ENCODE data around the gene TRAF3IP3. TPM values are rescaled to one million over a fixed set of nuclear protein-coding genes. Genes with fewer than 3 reads are reported as not detected.
A peak's percentile ranks its signal among the peaks of the same experiment; 100 is the strongest.

The TRAF3IP3 gene
- total RNA-seq, 1 experiment from 2014 or later: not detected

GRCh38 chr1:209714338-209714737 lies 41.5 kb upstream of the TRAF3IP3 start:
- no peak for TF ChIP-seq EZH2 (IDR thresholded peaks at IDR 0.05; ENCODE audit: low read depth)
- no peak for TF ChIP-seq CTCF (conservative IDR thresholded peaks at IDR 0.05)
- H4K20me1 ChIP-seq (ENCODE audit: insufficient read depth): no peaks in the 10 kb centered on the region
- intact Hi-C loops (cut with micrococcal nuclease; ENCODE audit: unreplicated experiment): no loop called here
- ChIA-PET POLR2A (ENCODE audit: unreplicated experiment) (no interaction called here), CTCF (no interaction called here)
- no peaks in the 10 kb centered on the region for H3K27me3 ChIP-seq (ENCODE audit: insufficient read depth, low read depth)
- H3K27ac ChIP-seq: no peak overlapping the region
- no peaks in the 10 kb centered on the region for H3F3A ChIP-seq (ENCODE audit: insufficient read depth, low read depth)
- no peak for DNase-seq
- no peaks in the 10 kb centered on the region for H3K79me2 ChIP-seq (ENCODE audit: low read depth)
- H3K36me3 ChIP-seq (ENCODE audit: low read depth): no peaks in the 10 kb centered on the region
- no peaks in the 10 kb centered on the region for H3K9me2 ChIP-seq (ENCODE audit: insufficient read depth)
- no TSS peak for BruUV-seq (replicated peaks)
- peaks cover 9% of the 10 kb centered on the region; the same call in 1 of the 2 replicates for H3K4me1 ChIP-seq (replicated peaks; ENCODE audit: insufficient read depth)
- no peaks in the 10 kb centered on the region for H3K9me3 ChIP-seq (ENCODE audit: insufficient read depth, low read depth)
- H3K4me2 ChIP-seq: no peak overlapping the region
- no peak overlapping the region for H3K4me3 ChIP-seq
- H2AFZ ChIP-seq: no peak overlapping the region

- Histone ChIP-seq H3K79me2 (ENCODE audit: low read depth) (no peaks in the 10 kb centered on the region), H3K27me3 (ENCODE audit: insufficient read depth, low read depth) (no peaks in the 10 kb centered on the region), H3F3A (ENCODE audit: insufficient read depth, low read depth) (no peaks in the 10 kb centered on the region), H3K36me3 (ENCODE audit: low read depth) (no peaks in the 10 kb centered on the region), H3K9me3 (ENCODE audit: insufficient read depth, low read depth) (no peaks in the 10 kb centered on the region), H3K4me2 (peak overlapping the region; percentile 22; the same call in 1 of the 2 replicates), H3K27ac (no peak overlapping the region), H2AFZ (no peak overlapping the region), H3K4me3 (no peak overlapping the region), H4K20me1 (ENCODE audit: insufficient read depth) (no peaks in the 10 kb centered on the region), H3K9me2 (ENCODE audit: insufficient read depth) (no peaks in the 10 kb centered on the region), H3K4me1 (replicated peaks; ENCODE audit: insufficient read depth) (peaks cover 9% of the 10 kb centered on the region; the same call in 1 of the 2 replicates)
- no TSS peak for BruUV-seq (replicated peaks)
- ChIA-PET POLR2A (ENCODE audit: unreplicated experiment) (no interaction called here), CTCF (no interaction called here)
- peak in 1 of 2 experiments; percentile 47 for DNase-seq
- intact Hi-C loops (cut with micrococcal nuclease; ENCODE audit: unreplicated experiment): no loop called here
- TF ChIP-seq CTCF (conservative IDR thresholded peaks at IDR 0.05) (no peak), EZH2 (IDR thresholded peaks at IDR 0.05; ENCODE audit: low read depth) (no peak)
Measured at GRCh38 chr1:209715314-209715713, 40.5 kb upstream of the TRAF3IP3 start.

- no TSS peak for BruUV-seq (replicated peaks)
- H4K20me1 ChIP-seq (ENCODE audit: insufficient read depth): no peaks in the 10 kb centered on the region
- H3K79me2 ChIP-seq (ENCODE audit: low read depth): no peaks in the 10 kb centered on the region
- H3K9me3 ChIP-seq (ENCODE audit: insufficient read depth, low read depth): no peaks in the 10 kb centered on the region
- no peak overlapping the region for H3K4me2 ChIP-seq
- no peaks in the 10 kb centered on the region for H3K36me3 ChIP-seq (ENCODE audit: low read depth)
- no peak overlapping the region for H2AFZ ChIP-seq
- POLR2A ChIA-PET (ENCODE audit: unreplicated experiment): no interaction called here
- H3K4me3 ChIP-seq: no peak overlapping the region
- peaks cover 9% of the 10 kb centered on the region; the same call in 1 of the 2 replicates for H3K4me1 ChIP-seq (replicated peaks; ENCODE audit: insufficient read depth)
- TF ChIP-seq EZH2 (IDR thresholded peaks at IDR 0.05; ENCODE audit: low read depth): no peak
- TF ChIP-seq CTCF (conservative IDR thresholded peaks at IDR 0.05): no peak
- H3K27me3 ChIP-seq (ENCODE audit: insufficient read depth, low read depth): no peaks in the 10 kb centered on the region
- H3K27ac ChIP-seq: no peak overlapping the region
- CTCF ChIA-PET: no interaction called here
- DNase-seq: no peak
- H3K9me2 ChIP-seq (ENCODE audit: insufficient read depth): 0 out of 2 replicates have a peak, but pooled peaks cover 4% of the 10 kb centered on the region
- intact Hi-C loops (cut with micrococcal nuclease; ENCODE audit: unreplicated experiment): no loop called here
- H3F3A ChIP-seq (ENCODE audit: insufficient read depth, low read depth): no peaks in the 10 kb centered on the region
Measured at GRCh38 chr1:209717818-209718217, 38.0 kb upstream of the TRAF3IP3 start.
